ENCODE measurements around the gene GATM. TPM values are rescaled to one million over a fixed set of nuclear protein-coding genes. Genes with fewer than 3 reads are reported as not detected.

The GATM gene
- total and polyA plus RNA-seq, 2 of the 8 experiments (the other 6 are each of a cell fraction or from before 2014, with no cell fraction given), result 10.2 to 15.1 TPM

- Histone ChIP-seq H3K14ac (ENCODE audit: insufficient read length) (no peak overlapping the region), H3K4me2 (ENCODE audit: insufficient read depth in 1 of 2, low read depth in 2 of 2, low read length in 2 of 2) (no peak overlapping the region), H3K27me3 (replicated peaks in 1 of 4; ENCODE audit: control insufficient read depth in 3 of 4, extremely low read depth in 1 of 4, insufficient read depth in 3 of 4, low read length in 3 of 4) (no peaks in the 10 kb centered on the region), H2BK12ac (ENCODE audit: low read depth, low read length) (no peak overlapping the region), H2BK15ac (ENCODE audit: low read length) (no peak overlapping the region), H3K9ac (replicated peaks in 1 of 4; ENCODE audit: extremely low read depth in 1 of 4, low read depth in 3 of 4, low read length in 3 of 4) (no peak overlapping the region), H2BK5ac (ENCODE audit: low read depth, low read length) (no peak overlapping the region), H4K5ac (ENCODE audit: insufficient read length, low read depth, low read length) (no peak overlapping the region), H3K18ac (ENCODE audit: extremely low read depth, low read length) (no peak overlapping the region), H3K79me1 (ENCODE audit: low read depth, low read length) (no peaks in the 10 kb centered on the region), H4K8ac (ENCODE audit: extremely low read depth, insufficient read depth, low read length) (no peak overlapping the region), H2AK5ac (ENCODE audit: low read depth, low read length) (no peak overlapping the region), H3K23me2 (ENCODE audit: low read depth, low read length) (no peaks in the 10 kb centered on the region), H3K23ac (ENCODE audit: insufficient read length) (no peak overlapping the region), H3K36me3 (ENCODE audit: control insufficient read depth in 2 of 4, insufficient read depth in 4 of 4, low read length in 3 of 4) (no peaks in the 10 kb centered on the region), H2AFZ (ENCODE audit: low read length) (no peak overlapping the region), H3K4ac (replicated peaks; ENCODE audit: insufficient read length, low read depth, low read length) (no peak overlapping the region), H3K27ac (ENCODE audit: low read depth, low read length) (no peak overlapping the region), H3K56ac (replicated peaks; ENCODE audit: insufficient read length, low read depth, low read length) (no peak overlapping the region), H3K4me3 (ENCODE audit: extremely low read depth in 1 of 4, insufficient read depth in 2 of 4, low read depth in 3 of 4, low read length in 4 of 4) (no peak overlapping the region), H4K20me1 (replicated peaks in 1 of 2; ENCODE audit: control insufficient read depth in 1 of 2, insufficient read depth in 2 of 2, low read length in 2 of 2) (no peaks in the 10 kb centered on the region), H2BK20ac (ENCODE audit: low read length) (no peak overlapping the region), H3K9me3 (ENCODE audit: insufficient read depth in 2 of 2, low read depth in 1 of 2, low read length in 1 of 2) (no peaks in the 10 kb centered on the region), H2BK120ac (replicated peaks; ENCODE audit: low read depth, low read length) (no peak overlapping the region), H3K4me1 (replicated peaks in 1 of 4; ENCODE audit: control insufficient read depth in 3 of 4, insufficient read depth in 4 of 4, low read length in 3 of 4) (no peaks in the 10 kb centered on the region), H4K91ac (replicated peaks; ENCODE audit: insufficient read length, low read length) (no peak overlapping the region), H3K79me2 (ENCODE audit: control insufficient read depth in 1 of 2, insufficient read depth in 2 of 2, low read length in 2 of 2) (no peaks in the 10 kb centered on the region)
- ChIA-PET CTCF (ENCODE audit: partially characterized antibody) (interaction anchor here (1.2 to 1.4 kb wide), 2 partner anchors 32 to 132 kb away, joined by 3 read pairs; no protein-coding TSS in a partner anchor), POLR2A (ENCODE audit: partially characterized antibody) (interaction anchor here (1.0 kb wide), 1 partner anchor 19 kb away, joined by 3 read pairs; no protein-coding TSS in a partner anchor)
- 73% methylated on average over 3 of the region's 3 CpGs; no CpG with 5 or more reads in 1 of the 2 experiments for WGBS, 2 experiments (ENCODE audit: extremely low coverage in 1 of 2, insufficient coverage in 1 of 2, insufficient read length in 1 of 2, insufficient replicate concordance in 2 of 2, low coverage in 1 of 2, low lambda C conversion rate in 2 of 2, missing lambda C conversion rate in 1 of 2)
- FAIRE-seq (no peak), DNase-seq (ENCODE audit: low read depth in 1 of 2, low spot score in 2 of 2) (no peak)
- TF ChIP-seq TEAD4 (IDR thresholded peaks at IDR 0.05; ENCODE audit: low read depth, low read length), result no peak
- TF ChIP-seq RBBP5 (IDR thresholded peaks at IDR 0.05; ENCODE audit: borderline replicate concordance, low read depth, low read length), result no peak
- no peak for TF ChIP-seq TCF12 (IDR thresholded peaks at IDR 0.05; ENCODE audit: low read depth, low read length)
- TF ChIP-seq JUND (IDR thresholded peaks at IDR 0.05; ENCODE audit: low read length), result no peak
- no peak for TF ChIP-seq USF2 (IDR thresholded peaks at IDR 0.05; ENCODE audit: low read length)
- no peak for TF ChIP-seq CBX5 (IDR thresholded peaks at IDR 0.05; ENCODE audit: low read depth, low read length)
- TF ChIP-seq TAF1 (IDR thresholded peaks at IDR 0.05; ENCODE audit: low read depth, low read length), result no peak
- TF ChIP-seq SP1 (IDR thresholded peaks at IDR 0.05; ENCODE audit: low read depth, low read length), result no peak
- no peak for TF ChIP-seq SRF (IDR thresholded peaks at IDR 0.05; ENCODE audit: low read depth, low read length)
- TF ChIP-seq CBX8 (IDR thresholded peaks at IDR 0.05; ENCODE audit: borderline replicate concordance, low read depth, low read length), result no peak
- no peak for TF ChIP-seq ASH2L (IDR thresholded peaks at IDR 0.05; ENCODE audit: low read length)
- TF ChIP-seq GABPA (IDR thresholded peaks at IDR 0.05; ENCODE audit: borderline replicate concordance, insufficient read depth, low read length), result no peak
- TF ChIP-seq ATF2 (IDR thresholded peaks at IDR 0.05; ENCODE audit: low read length), result no peak
Observed at GRCh38 chr15:45346381-45346780, 32.0 kb downstream of the GATM start.

All from H1 (cell line).